Body of pancreas (tissue), 4 donors: ENCODE data around the gene MYRIP.

Experiments used
- CTCF ChIP-seq, 7 experiments: fragments of 450-650 bp in 4 of 7; fragments of 200-600 bp in 3 of 7; sonication (generic) in 3 of 7; IDR thresholded peaks; one replicate each; pipeline ENCODE4 v1.5.1; 2016 to 2019; ENCODE audit warnings: antibody characterized with exemption in 7 of 7
- POLR2A ChIP-seq, 3 donors: fragments of 450-650 bp; IDR thresholded peaks; one replicate each; pipeline ENCODE4 v1.6.1; 2016; ENCODE audit warnings: antibody characterized with exemption in 3 of 3, mild to moderate bottlenecking in 2 of 3

GRCh38 chr3:39910826-39911464, 101.5 kb downstream of the MYRIP start:
- no peak for TF ChIP-seq CTCF (IDR thresholded peaks at IDR 0.05)
- no peak for TF ChIP-seq POLR2A (IDR thresholded peaks at IDR 0.05)
